Activated T-helper 1 cell treated with anti-CD3 and anti-CD28 coated beads, Interleukin-2, amount 50 U/mL, for 16 hours (primary cell): Measurements from ENCODE around the gene CEMIP2.

Experiments
- DNase-seq, 2 donors: peaks; one replicate each; pipeline ENCODE4 v3.0.0-alpha.2; 2020; ENCODE audit warnings: low read depth in 1 of 2, low spot score in 1 of 2

CEMIP2 gene

DNA sequence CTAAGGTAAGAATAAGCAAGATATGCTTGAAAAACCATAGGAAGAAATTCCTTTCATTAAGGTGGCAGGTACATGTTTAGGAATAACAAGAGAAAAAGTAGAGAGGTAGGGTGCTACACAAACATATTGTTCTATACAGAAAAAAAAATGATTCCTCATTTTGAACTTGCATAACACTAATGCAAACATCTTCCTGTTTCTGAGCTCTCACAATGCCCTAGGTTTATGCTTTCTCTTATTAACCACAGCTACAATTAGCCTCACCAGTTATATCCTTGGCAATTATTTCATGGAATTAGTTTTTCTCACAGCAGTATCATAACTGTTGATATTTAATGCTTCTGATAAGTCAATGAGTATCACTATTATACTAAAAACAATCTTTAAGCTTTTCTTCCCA is 20.7 kb downstream of the CEMIP2 start:
- DNase-seq: no peak

GRCh38 chr9:71746758-71747125 is 21.6 kb downstream of the CEMIP2 start:
- DNase-seq: no peak

- no peak for DNase-seq
Observed at GRCh38 chr9:71746023-71746757, 22.1 kb downstream of the CEMIP2 start.

DNA sequence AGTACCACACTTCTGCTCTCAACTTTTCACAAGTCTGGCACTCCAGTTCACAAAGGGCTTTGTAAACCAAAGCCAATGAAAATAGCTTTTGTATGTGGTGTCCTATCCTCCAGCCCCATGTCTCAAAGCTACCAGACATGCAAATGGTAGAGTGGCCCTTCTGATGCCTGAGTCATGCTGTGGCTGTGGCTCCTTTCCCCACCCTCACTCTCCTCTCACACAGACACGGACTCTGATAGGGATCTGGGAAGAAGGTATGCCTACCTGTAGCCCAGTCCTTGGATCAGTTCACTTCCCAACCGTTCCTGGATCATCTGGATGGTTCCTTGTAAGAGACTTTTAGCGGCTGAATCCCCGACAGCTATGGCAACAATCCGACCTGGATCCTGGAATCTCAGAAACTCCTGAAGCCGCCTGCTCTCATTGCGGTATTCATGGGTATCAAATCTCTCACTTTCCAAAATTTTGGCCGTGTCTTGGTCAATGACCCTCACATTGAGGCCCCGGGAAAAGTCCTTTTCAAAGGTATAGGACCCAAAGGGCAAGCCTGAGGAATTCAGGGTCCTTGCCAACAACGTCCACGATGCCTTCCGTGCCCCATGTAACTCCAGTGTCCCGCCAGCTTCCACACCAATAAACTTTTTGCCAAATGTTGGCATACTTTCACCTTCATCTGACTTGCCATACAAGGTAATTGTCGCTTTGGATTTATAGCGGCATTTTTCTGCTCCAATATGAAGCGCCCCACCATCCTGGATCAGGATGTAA is 23.4 kb downstream of the CEMIP2 start:
- DNase-seq: no peak

DNA sequence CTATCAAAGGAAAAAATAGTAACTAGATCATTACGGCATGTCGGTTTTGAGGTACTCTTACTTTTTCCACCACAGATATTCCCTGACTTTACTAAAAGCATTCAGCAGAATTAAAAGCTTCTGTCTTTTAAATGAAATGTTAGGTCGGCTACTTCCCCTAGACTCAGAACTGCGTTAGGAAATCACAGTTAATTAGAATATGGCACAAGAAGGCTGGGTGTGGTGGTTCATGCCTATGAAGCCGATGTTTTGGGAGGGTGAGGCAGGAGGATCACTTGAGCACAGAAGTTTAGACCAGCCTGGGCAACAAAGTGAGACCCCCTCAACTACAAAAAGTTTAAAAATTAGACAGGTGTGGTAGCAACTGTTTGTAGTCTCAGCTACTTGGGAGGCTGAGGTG is 24.4 kb downstream of the CEMIP2 start:
- no peak for DNase-seq

DNA sequence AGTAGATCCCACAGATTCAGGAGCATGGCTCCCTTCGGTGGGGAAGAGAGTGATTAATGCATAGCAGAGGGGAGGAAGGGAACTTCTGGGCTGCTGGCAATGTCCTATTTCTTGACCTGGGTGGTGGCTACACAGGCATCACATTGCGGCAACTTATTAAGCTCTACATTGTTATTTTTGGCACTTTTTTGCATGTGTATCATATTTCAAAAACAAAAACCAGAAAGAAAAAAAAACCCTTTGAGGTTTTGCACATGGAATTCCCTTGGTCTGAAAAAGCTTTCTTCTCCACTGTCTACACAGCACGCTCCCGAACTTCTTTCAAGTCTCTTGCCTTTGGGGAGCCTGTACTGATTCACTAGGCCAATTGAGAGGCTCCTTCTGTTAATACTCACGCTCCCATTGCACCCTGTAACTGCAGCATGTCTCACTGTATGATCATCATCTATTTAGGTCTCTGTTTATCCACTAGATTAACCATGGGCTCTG is 25.1 kb downstream of the CEMIP2 start:
- DNase-seq: no peak

- no peak for DNase-seq
Observed at GRCh38 chr9:71742703-71743102, 25.6 kb downstream of the CEMIP2 start.

DNA sequence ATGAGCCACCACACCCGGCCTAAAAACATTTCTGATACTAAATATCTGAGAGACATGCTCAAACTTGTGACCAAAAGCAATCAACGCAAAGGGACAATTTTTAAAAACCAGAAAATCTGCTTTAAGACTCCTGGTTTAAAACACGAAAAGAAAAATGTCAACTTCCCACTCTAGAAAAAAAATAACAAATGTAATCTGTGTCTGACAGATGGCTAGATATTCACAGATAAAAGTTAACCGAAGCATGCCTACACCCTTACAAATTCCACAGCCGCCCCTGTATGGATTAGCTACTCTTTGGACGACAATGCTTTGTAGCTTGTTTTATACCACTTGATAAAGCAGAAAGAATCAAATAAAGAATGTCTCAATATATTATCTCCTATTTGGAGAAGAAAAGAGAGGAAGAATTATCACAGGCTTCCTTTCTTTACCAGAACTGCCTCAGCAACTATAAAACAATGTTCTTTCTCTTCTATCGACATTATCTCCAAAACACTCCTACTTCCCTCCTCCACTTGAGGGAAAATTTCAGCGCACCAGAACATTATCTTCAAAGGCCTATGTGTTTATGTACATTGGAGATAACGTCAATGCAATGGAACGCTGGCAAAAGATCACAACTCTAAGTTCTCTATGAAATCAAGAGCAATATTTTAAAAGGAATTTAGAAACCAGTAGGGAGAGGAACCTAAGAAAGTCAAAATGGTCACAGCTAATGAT is 26.2 kb downstream of the CEMIP2 start:
- DNase-seq: no peak

DNA sequence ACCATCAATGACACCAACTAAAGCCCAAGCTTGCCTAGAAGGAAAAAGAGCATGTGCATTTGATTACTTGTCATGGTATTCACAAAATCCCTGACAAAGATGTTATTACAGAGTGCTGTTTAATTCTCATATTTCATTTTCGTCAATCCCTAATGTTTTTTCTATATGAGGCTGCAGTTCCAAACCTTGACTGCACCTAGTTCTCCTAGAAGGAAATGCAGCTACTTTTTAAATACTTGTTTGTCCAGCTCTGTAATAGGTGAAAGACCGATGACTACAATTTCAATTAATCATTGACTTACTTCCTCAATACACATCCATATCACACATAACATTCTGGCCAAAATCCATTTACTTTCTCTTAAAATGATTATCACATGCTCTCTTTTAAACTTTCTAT is 28.1 kb downstream of the CEMIP2 start:
- DNase-seq: no peak

DNA sequence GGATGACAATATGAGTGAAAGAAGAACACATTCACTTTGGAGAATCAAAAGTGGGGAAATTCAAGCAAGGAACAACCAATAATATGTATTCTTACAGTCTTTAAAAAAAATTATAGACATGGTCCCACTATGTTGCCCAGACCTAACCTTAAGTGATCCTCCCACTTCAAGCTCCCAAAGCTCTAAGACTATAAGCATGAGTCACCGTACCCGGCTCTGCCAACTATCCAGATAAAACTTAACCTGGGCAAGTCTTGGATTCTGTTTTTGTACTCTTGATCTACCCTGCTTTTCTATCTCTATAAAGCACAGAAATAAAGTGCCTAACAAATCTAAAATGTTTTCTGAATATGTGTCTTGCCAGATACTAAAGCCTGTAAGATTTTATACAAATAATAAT is 30.9 kb downstream of the CEMIP2 start:
- no peak for DNase-seq

DNA sequence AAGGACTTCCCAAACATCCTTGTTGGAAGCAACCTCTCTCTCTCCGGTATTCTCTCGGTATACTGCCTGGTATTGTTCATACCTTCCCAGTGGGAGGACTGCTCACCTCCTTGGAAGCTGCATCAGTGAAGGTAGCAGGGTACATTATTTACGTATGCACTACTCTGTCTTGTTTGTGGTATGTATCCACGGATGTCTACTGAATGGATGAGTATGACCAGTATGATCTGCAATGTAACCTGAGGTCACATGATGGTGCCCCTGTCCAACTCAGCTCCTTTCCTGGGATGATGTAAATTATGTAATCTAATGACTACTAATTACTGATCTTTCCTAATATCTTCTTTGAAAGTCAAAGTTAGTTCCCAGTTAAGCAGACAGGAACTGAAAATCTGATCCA is 32.1 kb downstream of the CEMIP2 start:
- DNase-seq: no peak

DNA sequence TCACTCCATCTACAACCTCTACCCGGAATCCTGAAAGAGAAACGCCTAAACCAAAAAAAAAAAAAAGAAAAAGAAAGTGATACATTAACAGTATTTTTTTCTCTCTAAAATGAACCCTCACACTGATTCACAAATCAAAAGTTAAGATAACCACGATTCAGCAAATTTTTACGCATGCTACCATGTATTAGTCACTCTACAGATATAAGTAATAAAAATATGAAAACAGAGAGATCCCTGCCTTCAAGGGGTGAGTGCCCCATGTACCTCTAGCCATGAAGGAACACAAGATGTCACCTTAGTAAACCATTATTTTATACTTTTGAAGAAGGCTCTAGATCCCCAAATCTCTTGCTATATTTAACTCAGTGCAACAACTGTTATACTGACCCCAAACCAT is 33.4 kb downstream of the CEMIP2 start:
- DNase-seq: no peak

DNA sequence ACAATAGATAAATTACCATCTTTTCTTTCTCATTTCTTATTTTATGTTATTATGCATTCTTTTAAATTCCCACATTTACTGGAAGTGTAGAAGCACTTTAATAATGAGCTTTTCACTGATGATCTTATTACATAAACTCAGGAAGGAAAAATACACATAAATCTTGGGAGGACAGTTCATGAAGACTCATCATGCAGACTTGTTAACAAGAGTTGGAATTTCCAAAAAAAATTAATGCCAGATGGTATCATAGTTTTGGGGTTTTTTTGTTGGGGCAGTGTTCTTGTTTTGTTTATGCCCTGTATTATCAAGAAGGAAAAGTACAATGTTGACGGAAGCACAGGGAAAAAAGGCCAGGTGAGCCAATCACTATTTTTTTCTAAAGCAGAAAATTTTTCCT is 35.1 kb downstream of the CEMIP2 start:
- no peak for DNase-seq

- DNase-seq: no peak
Observed at GRCh38 chr9:71729816-71730526, 38.3 kb downstream of the CEMIP2 start.

DNA sequence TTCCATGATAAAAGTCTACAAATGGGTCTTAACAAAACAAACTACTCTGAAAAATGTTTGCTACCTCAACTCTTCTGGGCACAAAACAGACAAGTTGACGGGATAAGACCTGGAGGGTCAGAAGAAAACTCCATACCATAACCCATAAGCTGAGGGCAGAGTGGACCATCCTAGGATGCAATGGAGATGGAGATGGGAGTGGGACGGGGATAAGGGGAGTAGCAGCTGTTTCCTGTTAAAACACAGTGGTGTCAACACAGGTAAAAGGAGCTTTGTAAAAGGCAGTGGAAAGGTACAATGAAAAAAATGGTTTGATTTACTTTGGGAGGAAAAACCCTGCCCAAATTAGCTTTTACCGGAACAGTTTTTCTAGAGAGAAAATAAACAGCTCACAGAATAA is 41.6 kb downstream of the CEMIP2 start:
- no peak for DNase-seq

- no peak for DNase-seq
Observed at GRCh38 chr9:71725590-71726338, 42.5 kb downstream of the CEMIP2 start.

- DNase-seq: no peak
Observed at GRCh38 chr9:71721855-71722254, 46.5 kb downstream of the CEMIP2 start.

DNA sequence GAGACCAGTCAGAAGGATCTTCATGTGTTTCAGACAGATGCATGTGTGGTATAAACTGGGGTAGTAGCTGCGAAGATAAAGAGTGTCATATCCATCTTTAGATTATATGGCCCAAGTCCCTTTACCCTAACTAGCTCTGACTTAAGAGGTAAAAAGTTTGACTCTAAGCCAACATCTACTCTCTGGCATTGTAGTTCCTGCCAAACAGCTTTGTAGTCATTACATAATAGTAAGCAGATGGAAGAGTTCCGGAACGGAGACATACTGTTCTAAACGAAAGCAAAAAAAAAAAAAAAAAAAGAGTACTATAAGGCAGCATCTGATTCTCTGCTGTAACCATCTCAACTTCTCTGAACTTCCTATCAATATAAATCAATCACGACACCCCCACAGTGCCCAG is 48.8 kb downstream of the CEMIP2 start:
- DNase-seq: no peak

DNA sequence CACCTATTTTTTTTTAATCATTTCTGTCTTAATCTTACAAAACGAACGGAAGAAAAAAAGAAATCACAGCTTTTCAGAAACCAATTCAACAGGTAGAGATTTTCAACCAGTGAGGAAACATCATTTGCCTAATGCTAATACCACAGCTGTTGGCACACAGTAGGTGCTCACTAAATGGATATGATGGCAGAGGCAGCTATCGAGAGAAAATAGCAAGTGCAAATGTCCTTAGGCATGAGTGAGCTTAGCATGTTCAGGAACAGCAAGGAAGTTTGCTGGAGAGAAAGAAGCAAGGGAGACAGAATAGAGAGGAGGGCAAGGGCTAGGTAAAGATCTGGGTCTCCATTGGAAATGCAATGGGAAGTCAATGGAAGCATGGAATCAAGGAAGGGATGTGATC is 49.2 kb downstream of the CEMIP2 start:
- DNase-seq: no peak

GRCh38 chr9:71716138-71716909 is 52.0 kb downstream of the CEMIP2 start:
- no peak for DNase-seq
